Activated CD4-positive, alpha-beta T cell treated with anti-CD3 and anti-CD28 coated beads, Interleukin-2, amount 10 ng/mL, durations not matched to agents 24 days and 14 days (primary cell): ENCODE results near the gene RWDD2A. TPM values are rescaled to one million over a fixed set of nuclear protein-coding genes. Genes with fewer than 3 reads are reported as not detected.

Source experiments
- DNase-seq: peaks from one replicate; pipeline ENCODE4 v3.0.0; 2022
- H3K27ac Mint-ChIP-seq: one replicate; pipeline ENCODE4 v1.8.0; 2022; ENCODE audit warnings: mild to moderate bottlenecking, mixed read lengths
- H3K27me3 Mint-ChIP-seq: one replicate; pipeline ENCODE4 v1.8.0; 2022; ENCODE audit warnings: mixed read lengths
- H3K36me3 Mint-ChIP-seq: one replicate; pipeline ENCODE4 v1.8.0; 2022; ENCODE audit warnings: low read depth, mild to moderate bottlenecking, mixed read lengths
- H3K4me1 Mint-ChIP-seq: one replicate; pipeline ENCODE4 v1.8.0; 2021; ENCODE audit warnings: mixed read lengths
- H3K4me3 Mint-ChIP-seq: one replicate; pipeline ENCODE4 v1.8.0; 2022; ENCODE audit warnings: mild to moderate bottlenecking, moderate library complexity, mixed read lengths
- H3K9me3 Mint-ChIP-seq: one replicate; pipeline ENCODE4 v1.8.0; 2021; ENCODE audit warnings: mixed read lengths
- intact Hi-C: fragments of 100-400 bp; cut with micrococcal nuclease; formaldehyde crosslinking; loops from one replicate; pipeline ENCODE4 v1.15.1; 2023
- total RNA-seq: library from RNA; stranded (reverse); gene quantifications from 2 replicates; pipeline ENCODE4 v1.2.3, GENCODE V29; 2022

Gene RWDD2A
- total RNA-seq, 1 donor from 2014 or later: 1.1 TPM

- Mint-ChIP-seq H3K9me3 (no peaks in the 10 kb centered on the region), H3K4me1 (peaks cover 3% of the 10 kb centered on the region)
- intact Hi-C loops: loop anchor here (5.0 to 10.0 kb wide), 2 partner anchors 942 to 965 kb away; no protein-coding TSS in a partner anchor
These were observed 23.6 kb downstream of the RWDD2A start for GRCh38 chr6:83216806-83217205.

GRCh38 chr6:83218646-83219045, 25.5 kb downstream of the RWDD2A start:
- H3K4me1 Mint-ChIP-seq: peaks cover 3% of the 10 kb centered on the region
- H3K27ac Mint-ChIP-seq: no peak overlapping the region
- no peak for DNase-seq
- peaks cover 7% of the 10 kb centered on the region for H3K27me3 Mint-ChIP-seq
- intact Hi-C loops: loop anchor here (5.0 to 10.0 kb wide), 2 partner anchors 944 to 966 kb away; no protein-coding TSS in a partner anchor
- H3K9me3 Mint-ChIP-seq: no peaks in the 10 kb centered on the region
- H3K36me3 Mint-ChIP-seq: no peaks in the 10 kb centered on the region
- H3K4me3 Mint-ChIP-seq: no peak overlapping the region

More at GRCh38 chr6:83216806-83217205, 23.6 kb downstream of the RWDD2A start:
- DNase-seq: no peak
- Mint-ChIP-seq H3K4me3 (no peak overlapping the region), H3K36me3 (no peaks in the 10 kb centered on the region), H3K27me3 (peaks cover 13% of the 10 kb centered on the region), H3K27ac (no peak overlapping the region)

- H3K27ac Mint-ChIP-seq: no peak overlapping the region
- no peak for DNase-seq
- no peak overlapping the region for H3K4me3 Mint-ChIP-seq
- H3K9me3 Mint-ChIP-seq: no peaks in the 10 kb centered on the region
- no peaks in the 10 kb centered on the region for H3K36me3 Mint-ChIP-seq
- peaks cover 3% of the 10 kb centered on the region for H3K4me1 Mint-ChIP-seq
- H3K27me3 Mint-ChIP-seq: no peaks in the 10 kb centered on the region
- intact Hi-C loops: no loop called here
These were observed 27.0 kb downstream of the RWDD2A start for GRCh38 chr6:83220121-83220520.

- H3K36me3 Mint-ChIP-seq: no peaks in the 10 kb centered on the region
- H3K4me1 Mint-ChIP-seq: no peaks in the 10 kb centered on the region
- H3K9me3 Mint-ChIP-seq: no peaks in the 10 kb centered on the region
- H3K27ac Mint-ChIP-seq: no peak overlapping the region
- no peak overlapping the region for H3K4me3 Mint-ChIP-seq
- intact Hi-C loops: loop anchor here (1.0 kb wide), 1 partner anchor 315 kb away; no protein-coding TSS in a partner anchor
- no peak for DNase-seq
- H3K27me3 Mint-ChIP-seq: peaks cover 3% of the 10 kb centered on the region
These were observed 28.1 kb downstream of the RWDD2A start for GRCh38 chr6:83221276-83221675.

GRCh38 chr6:83221889-83222479, 28.8 kb downstream of the RWDD2A start:
- intact Hi-C loops: loop anchor here (1.0 to 2.0 kb wide), 3 partner anchors 155 to 314 kb away; partner anchors contain the start of gene DOP1A
- Mint-ChIP-seq H3K27ac (no peak overlapping the region), H3K36me3 (no peaks in the 10 kb centered on the region), H3K27me3 (peaks cover 3% of the 10 kb centered on the region), H3K9me3 (no peaks in the 10 kb centered on the region), H3K4me1 (no peaks in the 10 kb centered on the region), H3K4me3 (no peak overlapping the region)
- DNase-seq: no peak

- intact Hi-C loops: no loop called here
- Mint-ChIP-seq H3K4me1 (no peaks in the 10 kb centered on the region), H3K27ac (no peak overlapping the region), H3K27me3 (peaks cover 5% of the 10 kb centered on the region), H3K9me3 (no peaks in the 10 kb centered on the region), H3K36me3 (no peaks in the 10 kb centered on the region), H3K4me3 (no peak overlapping the region)
- DNase-seq: no peak
These were observed 33.4 kb downstream of the RWDD2A start for GRCh38 chr6:83226517-83226916.

GRCh38 chr6:83231146-83231545, 38.0 kb downstream of the RWDD2A start:
- Mint-ChIP-seq H3K9me3 (no peaks in the 10 kb centered on the region), H3K27ac (no peak overlapping the region), H3K4me1 (no peaks in the 10 kb centered on the region), H3K27me3 (peaks cover 14% of the 10 kb centered on the region), H3K4me3 (no peak overlapping the region), H3K36me3 (no peaks in the 10 kb centered on the region)
- intact Hi-C loops: no loop called here
- no peak for DNase-seq

GRCh38 chr6:83247471-83247870, 54.3 kb downstream of the RWDD2A start:
- no peaks in the 10 kb centered on the region for H3K9me3 Mint-ChIP-seq
- H3K27ac Mint-ChIP-seq: no peak overlapping the region
- DNase-seq: no peak
- H3K27me3 Mint-ChIP-seq: peaks cover 4% of the 10 kb centered on the region
- intact Hi-C loops: no loop called here
- H3K36me3 Mint-ChIP-seq: no peaks in the 10 kb centered on the region
- no peak overlapping the region for H3K4me3 Mint-ChIP-seq
- H3K4me1 Mint-ChIP-seq: no peaks in the 10 kb centered on the region

Other genes with a start within 250 kb of the RWDD2A start
- gene UBE3D, start 127.5 kb upstream of the RWDD2A start, total RNA-seq: 8.6 and 9.3 TPM in 2 replicates
- gene DOP1A, start 125.7 kb upstream of the RWDD2A start, total RNA-seq: 5.6 and 6.2 TPM in 2 replicates
- gene PGM3, start 92 bp upstream of the RWDD2A start, total RNA-seq: 19.7 and 24.7 TPM in 2 replicates
- not detected in 2 replicates for gene ME1, start 237.7 kb downstream of the RWDD2A start, total RNA-seq